K562 (cell line): ENCODE measurements around the gene KCNH2. TPM values are rescaled to one million over a fixed set of nuclear protein-coding genes. Genes with fewer than 3 reads are reported as not detected.
A peak's percentile ranks its signal among the peaks of the same experiment; 100 is the strongest.

Source experiments
- BACH1 ChIP-seq: fragments of 200-800 bp; sonication (Bioruptor generic); IDR thresholded peaks from 2 replicates; pipeline ENCODE4 v1.6.1; 2016; ENCODE audit warnings: missing genetic modification characterization, missing compliant biosample characterization
- CCAR2 ChIP-seq: fragments of 200-400 bp; formaldehyde crosslinking; IDR thresholded peaks from 2 replicates; pipeline ENCODE4 v1.6.1; 2017; ENCODE audit warnings: mild to moderate bottlenecking, low read depth, low read length
- CHD1 ChIP-seq: fragments of 200-600 bp; sonication (generic); IDR thresholded peaks from one replicate; pipeline ENCODE4 v1.6.1; 2012; ENCODE audit warnings: mild to moderate bottlenecking, moderate library complexity, low read length, inconsistent platforms
- E2F3 ChIP-seq: fragments of 250-450 bp; sonication (Bioruptor Pico); IDR thresholded peaks from 2 replicates; pipeline ENCODE4 v1.4.0; 2020; ENCODE audit warnings: mild to moderate bottlenecking
- FOXJ2 ChIP-seq: fragments of 200-800 bp; sonication (Bioruptor generic); IDR thresholded peaks from 2 replicates; pipeline ENCODE4 v1.6.1; 2016; ENCODE audit warnings: missing genetic modification characterization, missing compliant biosample characterization
- FOXP1 ChIP-seq: sonication (generic); formaldehyde crosslinking; IDR thresholded peaks from 2 replicates; pipeline ENCODE4 v1.8.0; 2022; ENCODE audit warnings: mild to moderate bottlenecking, missing genetic modification reagents
- GATAD2B ChIP-seq: fragments of 450-650 bp; IDR thresholded peaks from 2 replicates; pipeline ENCODE4 v1.6.1; 2017; ENCODE audit warnings: mild to moderate bottlenecking, borderline replicate concordance
- HNRNPLL ChIP-seq: fragments of 200-400 bp; formaldehyde crosslinking; IDR thresholded peaks from 2 replicates; pipeline ENCODE4 v1.6.1; 2017; ENCODE audit warnings: low read length, low read depth, mild to moderate bottlenecking; ENCODE audit not compliant: poor library complexity, severe bottlenecking
- KDM4B ChIP-seq, 2 experiments: fragments of 450-650 bp in 1 of 2; sonication (generic) in 1 of 2; IDR thresholded peaks; 2 replicates each; pipeline ENCODE4 v1.6.1; 2016 to 2017; ENCODE audit warnings: borderline replicate concordance in 2 of 2, antibody characterized with exemption in 1 of 2, low read depth in 1 of 2, mild to moderate bottlenecking in 1 of 2
- LEF1 ChIP-seq: fragments of 450-650 bp; IDR thresholded peaks from 2 replicates; pipeline ENCODE4 v1.6.1; 2016; ENCODE audit warnings: mild to moderate bottlenecking
- MAFF ChIP-seq: IDR thresholded peaks from 2 replicates; pipeline ENCODE4 v1.6.1; 2012; ENCODE audit warnings: low read length, improper control_type of control experiment
- MEIS2 ChIP-seq: fragments of 450-650 bp; IDR thresholded peaks from 2 replicates; pipeline ENCODE4 v1.6.1; 2014; ENCODE audit warnings: mild to moderate bottlenecking; ENCODE audit not compliant: partially characterized antibody
- NCOA4 ChIP-seq: fragments of 450-650 bp; IDR thresholded peaks from 2 replicates; pipeline ENCODE4 v1.6.1; 2018; ENCODE audit warnings: mild to moderate bottlenecking; ENCODE audit not compliant: partially characterized antibody
- NCOA6 ChIP-seq: fragments of 450-650 bp; IDR thresholded peaks from 2 replicates; pipeline ENCODE4 v1.6.1; 2017; ENCODE audit warnings: mild to moderate bottlenecking
- NFE2L1 ChIP-seq: fragments of 450-650 bp; IDR thresholded peaks from 2 replicates; pipeline ENCODE4 v1.6.1; 2016; ENCODE audit warnings: missing genetic modification characterization, low read depth, mild to moderate bottlenecking, missing compliant biosample characterization, moderate library complexity, borderline replicate concordance
- NFYB ChIP-seq: IDR thresholded peaks from 2 replicates; pipeline ENCODE4 v1.6.1; 2011; ENCODE audit warnings: mild to moderate bottlenecking, moderate library complexity; ENCODE audit not compliant: insufficient read length; ENCODE audit errors: extremely low read depth
- NUFIP1 ChIP-seq: fragments of 450-650 bp; IDR thresholded peaks from 2 replicates; pipeline ENCODE4 v1.6.1; 2018; ENCODE audit not compliant: partially characterized antibody
- PHB ChIP-seq: fragments of 250-450 bp; sonication (Bioruptor Pico); IDR thresholded peaks from 2 replicates; pipeline ENCODE4 v1.5.0; 2021
- POLR3G ChIP-seq: IDR thresholded peaks from 2 replicates; pipeline ENCODE4 v1.6.1; 2011; ENCODE audit not compliant: insufficient read length, insufficient replicate concordance; ENCODE audit errors: extremely low read depth
- RBM14 ChIP-seq: fragments of 200-400 bp; formaldehyde crosslinking; IDR thresholded peaks from 2 replicates; pipeline ENCODE4 v1.6.1; 2018; ENCODE audit warnings: low read depth, mild to moderate bottlenecking, low read length, moderate library complexity, borderline replicate concordance; ENCODE audit not compliant: insufficient read depth
- RFX1 ChIP-seq: fragments of 450-650 bp; IDR thresholded peaks from 2 replicates; pipeline ENCODE4 v1.6.1; 2016; ENCODE audit warnings: mild to moderate bottlenecking, moderate library complexity
- SAFB2 ChIP-seq: fragments of 200-400 bp; formaldehyde crosslinking; IDR thresholded peaks from 2 replicates; pipeline ENCODE4 v1.6.1; 2018; ENCODE audit warnings: borderline replicate concordance, low read length, low read depth, moderate library complexity; ENCODE audit not compliant: severe bottlenecking
- SLC30A9 ChIP-seq: fragments of 250-450 bp; sonication (Bioruptor Pico); IDR thresholded peaks from 2 replicates; pipeline ENCODE4 v1.8.0; 2022; ENCODE audit warnings: mild to moderate bottlenecking, moderate library complexity
- TBL1XR1 ChIP-seq, 2 experiments: IDR thresholded peaks; 2 replicates each; pipeline ENCODE4 v1.6.1; 2012; ENCODE audit warnings: improper control_type of control experiment in 2 of 2, low read length in 2 of 2, mild to moderate bottlenecking in 1 of 2
- ZEB2 ChIP-seq: fragments of 450-650 bp; IDR thresholded peaks from 2 replicates; pipeline ENCODE4 v1.6.1; 2016
- ZFP91 ChIP-seq: sonication (generic); formaldehyde crosslinking; IDR thresholded peaks from 2 replicates; pipeline ENCODE4 v1.8.0; 2022; ENCODE audit warnings: mild to moderate bottlenecking, missing genetic modification reagents
- ZNF408 ChIP-seq: fragments of 250-450 bp; sonication (Bioruptor Pico); IDR thresholded peaks from 2 replicates; pipeline ENCODE4 v1.4.0; 2020; ENCODE audit warnings: low read depth, mild to moderate bottlenecking, moderate library complexity
- ZNF589 ChIP-seq: fragments of 200-800 bp; sonication (Bioruptor generic); IDR thresholded peaks from 2 replicates; pipeline ENCODE4 v1.6.1; 2016; ENCODE audit warnings: low read depth, missing genetic modification characterization, missing compliant biosample characterization
- ZNF77 ChIP-seq: fragments of 250-450 bp; sonication (Bioruptor Pico); IDR thresholded peaks from 2 replicates; pipeline ENCODE4 v1.5.0; 2020
- polyA plus RNA-seq, 8 experiments: library from polyadenylated mRNA; depleted of rRNA in 4 of 8; stranded (reverse) in 5 of 8; unstranded in 3 of 8; fragments of >200 nt; fragmentation: Nextera tagmentation in 2 of 8; fragmentation: Illumina TruSeq in 1 of 8; extraction: Ambion mirVana in 2 of 8; extraction: Trizol in 1 of 8; gene quantifications; 2 replicates each; pipeline versions ENCODE4 v1.2.1 to v1.2.3, GENCODE V29; 2011 to 2014; ENCODE audit warnings: inconsistent platforms in 1 of 8, missing spikeins in 1 of 8
- total RNA-seq, 7 experiments: library from RNA; depleted of rRNA in 6 of 7; stranded (reverse); fragments of >200 nt in 6 of 7; fragmentation: Illumina TruSeq in 2 of 7; extraction: Trizol in 2 of 7; gene quantifications; 2 replicates each; pipeline versions ENCODE4 v1.2.1 to v1.2.3, GENCODE V29; 2011 to 2021; ENCODE audit warnings: low replicate concordance in 1 of 7

The KCNH2 gene
- total and polyA plus RNA-seq, 9 of the 15 experiments (the other 6 are each of a cell fraction or from before 2014, with no cell fraction given), result 18.1 to 368 (median 218) TPM

- TF ChIP-seq KDM4B (IDR thresholded peaks at IDR 0.05; ENCODE audit: borderline replicate concordance in 2 of 2, low read depth in 1 of 2) (no peak), MAFF (peak; percentile 5; the same call in 1 of the 2 replicates), RFX1 (no peak), PHB (CRISPR knock-in tag) (peak; percentile 92), MEIS2 (peak; percentile 58), LEF1 (0 out of 2 replicates have a peak, but pooled peaks have one; percentile 18), POLR3G (no peak), NCOA6 (no peak), BACH1 (tag) (no peak), NCOA4 (no peak), ZNF408 (CRISPR knock-in tag) (no peak), SAFB2 (no peak), FOXP1 (CRISPR knock-in tag) (0 out of 2 replicates have a peak, but pooled peaks have one; percentile 54), HNRNPLL (peak; percentile 98), RBM14 (no peak), NFE2L1 (tag) (no peak), SLC30A9 (CRISPR knock-in tag) (no peak), NUFIP1 (no peak), CHD1 (no peak), ZEB2 (peak; percentile 85), ZNF589 (CRISPR knock-in tag) (no peak), E2F3 (CRISPR knock-in tag) (peak; percentile 22; the same call in 1 of the 2 replicates), ZNF77 (CRISPR knock-in tag) (no peak), ZFP91 (0 out of 2 replicates have a peak, but pooled peaks have one; percentile 62), GATAD2B (peak; percentile 90; the same call in 1 of the 2 replicates), TBL1XR1 (IDR thresholded peaks at IDR 0.05; ENCODE audit: low read length in 2 of 2) (no peak; a peak in 1 of 4 replicates), FOXJ2 (tag) (no peak), NFYB (no peak), CCAR2 (no peak)
Measured at GRCh38 chr7:150974468-150975391, 3.4 kb downstream of the KCNH2 start (continued).
